Endothelial cell of umbilical vein (primary cell): ENCODE data around the gene CAP2. TPM values are rescaled to one million over a fixed set of nuclear protein-coding genes. Genes with fewer than 3 reads are reported as not detected.

Experiments
- BruUV-seq: library from RNA; stranded (reverse); fragments of 400-500 nt; replicated peaks from 2 replicates; lab custom pipeline; 2021; lab: Mats Ljungman, UMichigan
- CTCF ChIA-PET: fragments of 300-600, 350-600 bp; sonication (Branson Sonifier 250); formaldehyde crosslinking; loops from one replicate; lab custom pipeline; 2021; ENCODE audit warnings: antibody characterized with exemption, inconsistent platforms; lab: Charles Lee
- POLR2A ChIA-PET: fragments of 300-600, 350-600 bp; sonication (Branson Sonifier 250); formaldehyde crosslinking; loops from one replicate; lab custom pipeline; 2021; ENCODE audit warnings: antibody characterized with exemption, inconsistent platforms; lab: Charles Lee
- DNase-seq: peaks from one replicate; pipeline ENCODE4 v3.0.0-alpha.2; 2011; ENCODE audit warnings: low read depth, low spot score
- FAIRE-seq: peaks from 2 replicates; lab custom pipeline; 2011; peaks lifted over from hg19 to GRCh38; lab: Jason Lieb, UNC
- H2AFZ ChIP-seq: 2 replicates; pipeline ENCODE4 v1.6.0; 2012; ENCODE audit warnings: low read depth, low read length, control low read depth, inconsistent platforms
- H3K27ac ChIP-seq: 2 replicates; pipeline ENCODE4 v1.5.1; 2011; ENCODE audit warnings: low read depth, mild to moderate bottlenecking, control low read depth, low read length, moderate library complexity; ENCODE audit not compliant: insufficient read depth
- H3K27me3 ChIP-seq, 2 experiments: 2 replicates each; pipeline versions ENCODE4 v1.6.0 to v1.6.1; 2011; ENCODE audit warnings: low read length in 2 of 2, mixed read lengths in 1 of 2; ENCODE audit not compliant: control insufficient read depth in 2 of 2, insufficient read depth in 2 of 2
- H3K36me3 ChIP-seq, 2 experiments: 2 replicates in 1 of 2; 3 replicates in 1 of 2; pipeline ENCODE4 v1.5.1; 2011; ENCODE audit warnings: low read length in 2 of 2, mild to moderate bottlenecking in 1 of 2, moderate library complexity in 1 of 2; ENCODE audit not compliant: control insufficient read depth in 2 of 2, insufficient read depth in 2 of 2; ENCODE audit errors: extremely low read depth in 1 of 2
- H3K4me1 ChIP-seq: 3 replicates; pipeline ENCODE4 v1.5.1; 2011; ENCODE audit warnings: mild to moderate bottlenecking, low read length; ENCODE audit not compliant: control insufficient read depth, insufficient read depth; ENCODE audit errors: extremely low read depth
- H3K4me2 ChIP-seq: 2 replicates; pipeline ENCODE4 v1.6.1; 2011; ENCODE audit warnings: low read length, control low read depth, mixed read lengths; ENCODE audit not compliant: insufficient read depth
- H3K4me3 ChIP-seq, 3 experiments: fragments of 200-600 bp in 1 of 3; sonication (generic), shearing (Covaris generic) in 1 of 3; replicated peaks in 1 of 3; 2 replicates each; pipeline ENCODE4 v1.5.1; 2011 to 2016; ENCODE audit warnings: control low read depth in 3 of 3, low read length in 3 of 3, mild to moderate bottlenecking in 2 of 3, inconsistent platforms in 1 of 3, low read depth in 1 of 3, moderate library complexity in 1 of 3; ENCODE audit not compliant: insufficient read depth in 1 of 3
- H3K79me2 ChIP-seq: 2 replicates; pipeline ENCODE4 v1.6.0; 2012; ENCODE audit warnings: low read length, inconsistent platforms; ENCODE audit not compliant: control insufficient read depth, insufficient read depth
- H3K9ac ChIP-seq: replicated peaks from 2 replicates; pipeline ENCODE3; 2011; ENCODE audit warnings: low read length, control low read depth; ENCODE audit not compliant: insufficient read depth; ENCODE audit errors: extremely low read depth
- H3K9me1 ChIP-seq: replicated peaks from 3 replicates; pipeline ENCODE4 v1.6.0; 2011; ENCODE audit warnings: mild to moderate bottlenecking, low read length; ENCODE audit not compliant: control insufficient read depth, insufficient read depth; ENCODE audit errors: extremely low read depth
- H3K9me3 ChIP-seq: replicated peaks from 2 replicates; pipeline ENCODE4 v1.5.1; 2012; ENCODE audit warnings: low read length, inconsistent platforms; ENCODE audit not compliant: control insufficient read depth, insufficient read depth
- H4K20me1 ChIP-seq: replicated peaks from 2 replicates; pipeline ENCODE3; 2011; ENCODE audit warnings: mild to moderate bottlenecking, low read length; ENCODE audit not compliant: control insufficient read depth, insufficient read depth; ENCODE audit errors: extremely low read depth
- EZH2 ChIP-seq: IDR thresholded peaks from 2 replicates; pipeline ENCODE4 v1.6.1; 2012; ENCODE audit warnings: borderline replicate concordance, low read depth, mild to moderate bottlenecking, moderate library complexity, low read length, inconsistent platforms; ENCODE audit not compliant: severe bottlenecking
- FOS ChIP-seq: IDR thresholded peaks from 2 replicates; pipeline ENCODE4 v1.6.1; 2011; ENCODE audit warnings: mild to moderate bottlenecking, low read length, moderate library complexity, borderline replicate concordance; ENCODE audit not compliant: insufficient read depth
- GATA2 ChIP-seq: IDR thresholded peaks from 2 replicates; pipeline ENCODE4 v1.7.0; 2011; ENCODE audit warnings: low read depth, mild to moderate bottlenecking, moderate library complexity, mixed read lengths, low read length; ENCODE audit not compliant: insufficient read length, insufficient read depth
- JUN ChIP-seq: IDR thresholded peaks from 2 replicates; pipeline ENCODE4 v1.6.1; 2011; ENCODE audit warnings: borderline replicate concordance, low read depth; ENCODE audit not compliant: insufficient read length, insufficient read depth
- MYC ChIP-seq: IDR thresholded peaks from one replicate; pipeline ENCODE4 v1.6.1; 2011; ENCODE audit warnings: mild to moderate bottlenecking, low read depth, low read length
- POLR2A ChIP-seq: IDR thresholded peaks from 2 replicates; pipeline ENCODE4 v1.6.1; 2012; ENCODE audit warnings: low read depth, mild to moderate bottlenecking, control low read depth, low read length
- POLR2AphosphoS5 ChIP-seq: IDR thresholded peaks from 2 replicates; pipeline ENCODE4 v1.6.1; 2012; ENCODE audit warnings: low read depth, mild to moderate bottlenecking, control low read depth, low read length, moderate library complexity; ENCODE audit not compliant: insufficient read depth
- dilution Hi-C: fragments of 300-500 bp; cut with MboI; formaldehyde crosslinking; loops from one replicate; pipeline ENCODE4 v1.15.0; 2019; ENCODE audit warnings: low sequenced_read_pairs; ENCODE audit not compliant: extremely low pct_ligation_motif_present
- intact Hi-C: fragments of 100-400 bp; cut with micrococcal nuclease; formaldehyde crosslinking; loops from one replicate; pipeline ENCODE4 v1.10.0; 2022
- polyA plus RNA-seq, 4 experiments: library from polyadenylated mRNA; depleted of rRNA in 3 of 4; stranded (reverse) in 3 of 4; unstranded in 1 of 4; fragments of >200 nt; gene quantifications; 2 replicates each; pipeline versions ENCODE4 v1.2.1 to v1.2.3, GENCODE V29; 2011 to 2012; ENCODE audit warnings: missing spikeins in 1 of 4
- total RNA-seq: library from RNA; stranded (reverse); gene quantifications from 2 replicates; pipeline ENCODE4 v1.2.3, GENCODE V29; 2021
- TF ChIP-seq, protein P1 (sequence below): IDR thresholded peaks from 2 replicates; pipeline ENCODE4 v1.6.1; 2011; ENCODE audit not compliant: insufficient read depth, insufficient read length
- TF ChIP-seq, protein P2 (sequence below), 2 donors: IDR thresholded peaks; 1 replicate in 1 of 2; 2 replicates in 1 of 2; pipeline ENCODE4 v1.5.1; 2011; ENCODE audit warnings: low read length in 2 of 2, mild to moderate bottlenecking in 2 of 2, moderate library complexity in 2 of 2, control low read depth in 1 of 2, inconsistent platforms in 1 of 2, low read depth in 1 of 2; ENCODE audit not compliant: insufficient read depth in 1 of 2; ENCODE audit errors: extremely low read depth in 1 of 2

The CAP2 gene
- total and polyA plus RNA-seq, 2 donors (not counting 3 experiments of a cell fraction or from before 2014, with no cell fraction given) = 12.2 to 21.3 TPM

DNA sequence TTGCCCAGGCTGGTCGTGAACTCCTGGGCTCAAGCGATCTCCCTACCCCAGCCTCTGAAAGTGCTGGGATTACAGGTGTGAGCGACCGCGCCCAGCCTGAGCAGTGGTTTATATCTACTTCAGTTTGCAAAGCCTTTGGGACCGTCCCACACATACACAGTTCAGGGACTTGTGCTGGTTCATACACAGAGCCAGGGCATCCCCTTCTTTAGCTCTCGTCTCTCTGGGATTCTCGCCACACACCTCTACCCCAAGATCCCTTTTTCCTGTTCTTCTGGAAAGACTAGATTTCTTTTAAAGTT, 12.5 kb downstream of the CAP2 start:
- Histone ChIP-seq H3K9me3 (no peaks in the 10 kb centered on the region), H3K4me3 (no peak overlapping the region), H3K9me1 (no peaks in the 10 kb centered on the region), H3K4me1 (no peaks in the 10 kb centered on the region), H3K9ac (no peak overlapping the region), H3K27me3 (no peaks in the 10 kb centered on the region), H3K27ac (no peak overlapping the region), H4K20me1 (no peaks in the 10 kb centered on the region), H2AFZ (no peak overlapping the region), H3K36me3 (no peaks in the 10 kb centered on the region), H3K4me2 (no peak overlapping the region), H3K79me2 (no peaks in the 10 kb centered on the region)
- intact Hi-C loops = no loop called here
- FAIRE-seq (no peak), DNase-seq (no peak)
- ChIA-PET CTCF (no interaction called here), POLR2A (no interaction called here)
- dilution Hi-C loops = no loop called here
- BruUV-seq = no TSS peak
- TF ChIP-seq, protein P1, sequence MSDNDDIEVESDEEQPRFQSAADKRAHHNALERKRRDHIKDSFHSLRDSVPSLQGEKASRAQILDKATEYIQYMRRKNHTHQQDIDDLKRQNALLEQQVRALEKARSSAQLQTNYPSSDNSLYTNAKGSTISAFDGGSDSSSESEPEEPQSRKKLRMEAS = no peak
- TF ChIP-seq, protein P2, sequence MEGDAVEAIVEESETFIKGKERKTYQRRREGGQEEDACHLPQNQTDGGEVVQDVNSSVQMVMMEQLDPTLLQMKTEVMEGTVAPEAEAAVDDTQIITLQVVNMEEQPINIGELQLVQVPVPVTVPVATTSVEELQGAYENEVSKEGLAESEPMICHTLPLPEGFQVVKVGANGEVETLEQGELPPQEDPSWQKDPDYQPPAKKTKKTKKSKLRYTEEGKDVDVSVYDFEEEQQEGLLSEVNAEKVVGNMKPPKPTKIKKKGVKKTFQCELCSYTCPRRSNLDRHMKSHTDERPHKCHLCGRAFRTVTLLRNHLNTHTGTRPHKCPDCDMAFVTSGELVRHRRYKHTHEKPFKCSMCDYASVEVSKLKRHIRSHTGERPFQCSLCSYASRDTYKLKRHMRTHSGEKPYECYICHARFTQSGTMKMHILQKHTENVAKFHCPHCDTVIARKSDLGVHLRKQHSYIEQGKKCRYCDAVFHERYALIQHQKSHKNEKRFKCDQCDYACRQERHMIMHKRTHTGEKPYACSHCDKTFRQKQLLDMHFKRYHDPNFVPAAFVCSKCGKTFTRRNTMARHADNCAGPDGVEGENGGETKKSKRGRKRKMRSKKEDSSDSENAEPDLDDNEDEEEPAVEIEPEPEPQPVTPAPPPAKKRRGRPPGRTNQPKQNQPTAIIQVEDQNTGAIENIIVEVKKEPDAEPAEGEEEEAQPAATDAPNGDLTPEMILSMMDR (IDR thresholded peaks at IDR 0.05; ENCODE audit: extremely low read depth in 1 of 2, insufficient read depth in 1 of 2, low read depth in 1 of 2, low read length in 2 of 2) = no peak
- TF ChIP-seq EZH2 = no peak
- no peak for TF ChIP-seq GATA2
- TF ChIP-seq POLR2AphosphoS5 = no peak
- TF ChIP-seq JUN = no peak
- no peak for TF ChIP-seq POLR2A
- no peak for TF ChIP-seq MYC
- TF ChIP-seq FOS = no peak
